ENCODE data around the gene NPHP1.

Gene NPHP1

GRCh38 chr2:110124038-110124825 lies 80.6 kb downstream of the NPHP1 start:
- TF ChIP-seq CEBPB (IDR thresholded peaks at IDR 0.05) (no peak), RAD21 (IDR thresholded peaks at IDR 0.05; ENCODE audit: low read depth) (no peak), CREB1 (IDR thresholded peaks at IDR 0.05; ENCODE audit: low read depth) (no peak), EGR1 (IDR thresholded peaks at IDR 0.05) (no peak), TCF12 (IDR thresholded peaks at IDR 0.05; ENCODE audit: low read depth) (no peak), TAF1 (IDR thresholded peaks at IDR 0.05; ENCODE audit: low read depth) (no peak), YY1 (IDR thresholded peaks at IDR 0.05; ENCODE audit: low read depth) (no peak), MAX (IDR thresholded peaks at IDR 0.05) (no peak), TEAD4 (IDR thresholded peaks at IDR 0.05) (no peak), NFIC (IDR thresholded peaks at IDR 0.05) (no peak), FOXM1 (IDR thresholded peaks at IDR 0.05; ENCODE audit: borderline replicate concordance, low read depth) (no peak), ZBTB7A (IDR thresholded peaks at IDR 0.05; ENCODE audit: low read depth) (no peak), REST (IDR thresholded peaks at IDR 0.05; ENCODE audit: low read depth) (no peak), EP300 (IDR thresholded peaks at IDR 0.05; ENCODE audit: borderline replicate concordance) (no peak), USF1 (IDR thresholded peaks at IDR 0.05) (no peak)

- TF ChIP-seq EP300 (IDR thresholded peaks at IDR 0.05; ENCODE audit: borderline replicate concordance) (no peak), EGR1 (IDR thresholded peaks at IDR 0.05) (no peak), NFIC (IDR thresholded peaks at IDR 0.05) (no peak), USF1 (IDR thresholded peaks at IDR 0.05) (no peak)
Measured at GRCh38 chr2:110121592-110121991, 83.2 kb downstream of the NPHP1 start.

GRCh38 chr2:110121052-110121334 lies 83.8 kb downstream of the NPHP1 start:
- TF ChIP-seq TEAD4 (IDR thresholded peaks at IDR 0.05) (no peak), EP300 (IDR thresholded peaks at IDR 0.05; ENCODE audit: borderline replicate concordance) (no peak), MAX (IDR thresholded peaks at IDR 0.05) (no peak), NFIC (IDR thresholded peaks at IDR 0.05) (no peak)

GRCh38 chr2:110120171-110121051 lies 84.4 kb downstream of the NPHP1 start:
- no peak for TF ChIP-seq USF1 (IDR thresholded peaks at IDR 0.05)
- TF ChIP-seq RAD21 (IDR thresholded peaks at IDR 0.05; ENCODE audit: low read depth) = no peak

- TF ChIP-seq TEAD4 (IDR thresholded peaks at IDR 0.05) = no peak
- no peak; the same call in 1 of the 2 replicates for TF ChIP-seq YY1 (IDR thresholded peaks at IDR 0.05; ENCODE audit: low read depth)
- TF ChIP-seq FOXM1 (IDR thresholded peaks at IDR 0.05; ENCODE audit: borderline replicate concordance, low read depth) = no peak
- peak; percentile 9; the same call in 1 of the 2 replicates for TF ChIP-seq EP300 (IDR thresholded peaks at IDR 0.05; ENCODE audit: borderline replicate concordance)
- no peak for TF ChIP-seq EGR1 (IDR thresholded peaks at IDR 0.05)
- TF ChIP-seq REST (IDR thresholded peaks at IDR 0.05; ENCODE audit: low read depth) = no peak
- no peak for TF ChIP-seq CREB1 (IDR thresholded peaks at IDR 0.05; ENCODE audit: low read depth)
- peak; percentile 35; the same call in 1 of the 2 replicates for TF ChIP-seq MAX (IDR thresholded peaks at IDR 0.05)
- TF ChIP-seq TAF1 (IDR thresholded peaks at IDR 0.05; ENCODE audit: low read depth) = no peak
- TF ChIP-seq NFIC (IDR thresholded peaks at IDR 0.05) = no peak; the same call in 1 of the 2 replicates
- no peak for TF ChIP-seq CEBPB (IDR thresholded peaks at IDR 0.05)
- TF ChIP-seq ZBTB7A (IDR thresholded peaks at IDR 0.05; ENCODE audit: low read depth) = no peak
- TF ChIP-seq RAD21 (IDR thresholded peaks at IDR 0.05; ENCODE audit: low read depth) = peak; percentile 55
- TF ChIP-seq USF1 (IDR thresholded peaks at IDR 0.05) = no peak
- no peak; the same call in 1 of the 2 replicates for TF ChIP-seq TCF12 (IDR thresholded peaks at IDR 0.05; ENCODE audit: low read depth)
Measured at GRCh38 chr2:110116033-110116710, 88.6 kb downstream of the NPHP1 start.
